ENCODE results near the gene LSG1. TPM values are rescaled to one million over a fixed set of nuclear protein-coding genes. Genes with fewer than 3 reads are reported as not detected.
A peak's percentile ranks its signal among the peaks of the same experiment; 100 is the strongest.

LSG1 gene
- total and polyA plus RNA-seq, 9 of the 15 experiments (the other 6 are each of a cell fraction or from before 2014, with no cell fraction given): 14.9 to 73.7 (median 46.7) TPM

DNA sequence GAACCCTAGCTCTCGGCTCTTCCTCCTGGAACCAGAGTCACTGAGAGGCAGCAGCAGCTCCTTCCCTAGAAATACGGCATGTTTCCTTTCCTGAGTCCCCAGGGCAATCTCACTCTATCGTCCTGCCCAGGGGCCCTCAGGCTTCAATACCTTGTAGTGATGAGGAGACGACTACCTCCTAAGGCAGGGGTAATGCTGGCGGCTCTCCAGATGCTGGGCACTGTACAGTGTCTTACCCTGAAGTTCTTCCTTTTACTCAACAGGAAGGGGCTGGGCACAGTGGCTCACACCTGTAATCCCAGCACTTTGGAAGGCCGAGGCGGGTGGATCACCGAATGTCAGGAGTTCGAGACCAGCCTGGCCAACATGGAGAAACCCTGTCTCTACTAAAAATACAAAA lies 52.2 kb downstream of the LSG1 start:
- in situ Hi-C loops (cut with MboI) (no loop called here), intact Hi-C loops (cut with micrococcal nuclease) (no loop called here)
- no TSS peak for BruUV-seq (replicated peaks)
- ATAC-seq (no peak), DNase-seq (ENCODE audit: extremely low read depth in 1 of 4, low spot score in 3 of 4) (no peak), FAIRE-seq (peak; percentile 59)
- ChIA-PET POLR2A (interaction anchor here (0.6 to 1.4 kb wide), 4 partner anchors 9 to 724 kb away, joined by 3 read pairs; partner anchors contain the start of gene LSG1), CTCF (ENCODE audit: low intra/inter-chr PET ratio) (no interaction called here)
- Histone ChIP-seq H3K27ac (ENCODE audit: extremely low read depth, low read depth, low read length) (peak overlapping the region; percentile 14; the same call in 1 of the 3 replicates), H3K27me3 (ENCODE audit: control insufficient read depth in 2 of 2, insufficient read depth in 2 of 2, low read length in 2 of 2) (no peaks in the 10 kb centered on the region), H2AFZ (ENCODE audit: low read depth, low read length) (no peak overlapping the region), H3K9me1 (ENCODE audit: control insufficient read depth, insufficient read depth, low read length) (no peaks in the 10 kb centered on the region), H3K4me1 (replicated peaks in 1 of 2; ENCODE audit: control insufficient read depth in 2 of 2, insufficient read depth in 2 of 2, low read length in 2 of 2) (peaks cover 11 to 38% of the 10 kb centered on the region in 2 experiments; a peak in 4 of 5 replicates), H3K4me3 (no peak overlapping the region), H3K79me2 (ENCODE audit: control insufficient read depth, insufficient read depth, low read length) (no peaks in the 10 kb centered on the region), H3K4me2 (ENCODE audit: insufficient read depth, low read length) (no peak overlapping the region), H3K9me3 (replicated peaks; ENCODE audit: control insufficient read depth, insufficient read depth, low read depth, low read length) (peaks cover 3% of the 10 kb centered on the region), H3K9ac (ENCODE audit: insufficient read depth in 1 of 2, low read depth in 2 of 2, low read length in 2 of 2) (peak overlapping the region in 1 of 2 experiments; percentile 84; a peak in 1 of 4 replicates), H4K20me1 (replicated peaks; ENCODE audit: control insufficient read depth, insufficient read depth, low read length) (peaks cover 5% of the 10 kb centered on the region; the same call in 1 of the 2 replicates), H3K36me3 (ENCODE audit: control insufficient read depth, insufficient read depth, low read length) (peaks cover 9% of the 10 kb centered on the region; the same call in 1 of the 3 replicates)
- TF ChIP-seq MTF1 (CRISPR knock-in tag; IDR thresholded peaks at IDR 0.05; ENCODE audit: borderline replicate concordance): no peak
- TF ChIP-seq, protein P1, sequence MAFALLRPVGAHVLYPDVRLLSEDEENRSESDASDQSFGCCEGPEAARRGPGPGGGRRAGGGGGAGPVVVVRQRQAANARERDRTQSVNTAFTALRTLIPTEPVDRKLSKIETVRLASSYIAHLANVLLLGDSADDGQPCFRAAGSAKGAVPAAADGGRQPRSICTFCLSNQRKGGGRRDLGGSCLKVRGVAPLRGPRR (CRISPR knock-in tag; IDR thresholded peaks at IDR 0.05): no peak
- no peak for TF ChIP-seq TCF7L2 (IDR thresholded peaks at IDR 0.05; ENCODE audit: low read depth, low read length)
- TF ChIP-seq PRPF4 (IDR thresholded peaks at IDR 0.05; ENCODE audit: insufficient read depth, low read depth, low read length, poor library complexity, severe bottlenecking): no peak
- no peak for TF ChIP-seq FOXP1 (CRISPR knock-in tag; IDR thresholded peaks at IDR 0.05)
- no peak for TF ChIP-seq NFIX (CRISPR knock-in tag; IDR thresholded peaks at IDR 0.05; ENCODE audit: low read depth)
- TF ChIP-seq TBP (optimal IDR thresholded peaks at IDR 0.05; ENCODE audit: low read depth, low read length): no peak
- no peak for TF ChIP-seq ETV6 (IDR thresholded peaks at IDR 0.05; ENCODE audit: borderline replicate concordance in 1 of 2, low read depth in 2 of 2, low read length in 1 of 2)
- no peak for TF ChIP-seq ETV6 (CRISPR knock-in tag; IDR thresholded peaks at IDR 0.05; ENCODE audit: borderline replicate concordance)
- no peak for TF ChIP-seq XRCC5 (IDR thresholded peaks at IDR 0.05; ENCODE audit: low read depth, low read length)
- TF ChIP-seq THRAP3 (IDR thresholded peaks at IDR 0.05; ENCODE audit: borderline replicate concordance): no peak
- no peak for TF ChIP-seq SNIP1 (IDR thresholded peaks at IDR 0.05; ENCODE audit: low read depth)
- no peak for TF ChIP-seq CREB1 (IDR thresholded peaks at IDR 0.05)
- no peak for TF ChIP-seq CREB1 (CRISPR knock-in tag; IDR thresholded peaks at IDR 0.05)
- no peak for TF ChIP-seq SREBF2 (CRISPR knock-in tag; IDR thresholded peaks at IDR 0.05)
- 79% methylated on average over 6 of the region's 9 CpGs for WGBS (ENCODE audit: insufficient coverage, low coverage, missing lambda C conversion rate)

Measured in K562 (cell line).